ENCODE results near the gene ANO1.

ANO1 gene

DNA sequence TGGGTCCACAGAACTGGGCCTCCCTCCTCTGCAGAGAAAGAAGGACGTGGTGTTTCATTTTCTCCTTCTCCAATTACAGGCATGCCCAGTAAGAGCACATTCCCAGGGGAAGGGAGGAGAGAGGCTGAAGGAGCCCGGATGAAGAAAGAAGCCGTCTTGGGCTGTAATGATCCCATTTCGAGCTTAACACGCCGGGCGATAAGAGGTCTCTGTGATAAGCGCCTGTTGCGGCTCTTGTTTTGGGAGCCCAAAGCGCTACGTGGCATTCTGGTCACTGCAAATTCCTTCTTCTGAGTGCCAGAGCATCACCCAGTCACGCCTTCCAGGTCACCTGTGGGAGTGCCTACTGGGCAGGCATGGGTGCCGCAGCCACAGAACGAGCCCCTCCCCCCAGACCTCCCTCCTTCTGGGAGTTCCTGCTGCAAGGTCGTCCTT lies 57.5 kb downstream of the ANO1 start:
- FAIRE-seq (no peak), DNase-seq (ENCODE audit: low spot score) (no peak)

- FAIRE-seq (no peak), DNase-seq (ENCODE audit: low spot score) (no peak)
These were observed 59.3 kb downstream of the ANO1 start for GRCh38 chr11:70137383-70137782.

- DNase-seq (ENCODE audit: low spot score) (no peak), FAIRE-seq (no peak)
These were observed 60.3 kb downstream of the ANO1 start for GRCh38 chr11:70138403-70138802.

DNA sequence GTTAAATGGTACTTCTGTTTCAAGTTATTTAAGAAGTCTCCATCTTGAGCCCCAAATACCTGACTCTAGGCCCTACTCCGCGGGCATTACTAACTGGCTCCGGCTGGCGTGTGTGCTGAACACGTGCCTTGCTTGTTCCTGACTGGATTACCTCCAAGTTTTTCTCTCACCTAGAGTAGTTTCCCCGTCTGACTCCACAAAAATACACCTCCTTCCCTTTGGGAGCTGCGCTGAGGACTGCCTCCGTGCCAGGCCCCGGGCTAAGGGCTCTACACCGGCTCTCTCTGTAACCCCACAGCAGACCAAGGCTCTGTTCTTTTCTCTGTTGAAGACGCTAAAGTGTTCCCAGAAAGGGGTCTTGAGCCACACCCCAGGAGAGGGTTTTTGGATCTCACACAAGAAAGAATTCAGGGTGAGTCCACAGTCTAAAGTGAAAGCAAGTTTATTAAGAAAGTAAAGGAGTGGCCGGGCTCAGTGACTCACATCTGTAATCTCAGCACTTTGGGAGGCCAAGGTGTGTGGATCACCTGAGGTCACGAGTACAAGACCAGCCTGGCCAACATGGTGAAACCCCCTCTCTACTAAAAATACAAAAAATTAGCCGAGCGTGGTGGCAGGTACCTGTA lies 61.8 kb downstream of the ANO1 start:
- no peak for DNase-seq (ENCODE audit: low spot score)
- no peak for FAIRE-seq

DNA sequence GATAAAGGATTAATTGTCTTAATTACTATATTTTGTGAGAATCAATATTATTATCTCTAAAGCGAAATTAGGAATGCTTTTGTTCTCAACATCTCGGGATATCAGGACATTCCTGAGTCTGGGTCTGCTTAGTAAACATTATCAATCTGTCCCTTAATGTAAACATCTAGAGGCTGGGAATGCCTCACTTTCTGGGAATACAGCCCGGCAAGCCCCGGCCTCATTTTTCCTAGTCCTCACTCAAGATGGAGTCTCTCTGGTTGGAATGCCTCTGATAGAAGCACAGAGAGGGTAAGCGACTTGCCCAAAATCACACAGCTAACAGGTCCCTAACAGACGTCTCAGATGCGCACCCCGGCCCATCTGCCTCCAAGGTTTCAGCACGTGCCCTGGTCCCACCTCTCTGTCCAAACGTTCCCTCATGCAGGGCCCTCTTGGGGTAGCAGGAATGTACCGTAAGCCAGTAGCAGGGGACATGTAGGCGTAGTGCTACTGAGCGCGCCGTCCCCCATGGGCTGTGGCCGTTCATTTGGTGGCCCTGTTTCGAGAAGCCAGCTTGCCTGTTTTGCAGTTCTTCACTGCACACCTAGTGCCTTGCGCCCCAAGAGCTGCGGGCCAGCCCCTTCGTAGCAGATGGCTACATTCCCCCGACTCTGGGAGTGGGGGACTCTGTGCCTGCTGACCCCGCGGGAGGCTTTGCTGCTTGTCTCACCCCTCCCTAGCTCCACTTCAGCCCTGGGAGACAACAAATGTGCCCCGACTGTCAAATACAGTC lies 62.8 kb downstream of the ANO1 start:
- FAIRE-seq (no peak), DNase-seq (ENCODE audit: low spot score) (no peak)

- no peak for DNase-seq (ENCODE audit: low spot score)
- no peak for FAIRE-seq
These were observed 63.5 kb downstream of the ANO1 start for GRCh38 chr11:70141486-70142220.

- FAIRE-seq = no peak
- no peak for DNase-seq (ENCODE audit: low spot score)
These were observed 64.2 kb downstream of the ANO1 start for GRCh38 chr11:70142221-70142875.

DNA sequence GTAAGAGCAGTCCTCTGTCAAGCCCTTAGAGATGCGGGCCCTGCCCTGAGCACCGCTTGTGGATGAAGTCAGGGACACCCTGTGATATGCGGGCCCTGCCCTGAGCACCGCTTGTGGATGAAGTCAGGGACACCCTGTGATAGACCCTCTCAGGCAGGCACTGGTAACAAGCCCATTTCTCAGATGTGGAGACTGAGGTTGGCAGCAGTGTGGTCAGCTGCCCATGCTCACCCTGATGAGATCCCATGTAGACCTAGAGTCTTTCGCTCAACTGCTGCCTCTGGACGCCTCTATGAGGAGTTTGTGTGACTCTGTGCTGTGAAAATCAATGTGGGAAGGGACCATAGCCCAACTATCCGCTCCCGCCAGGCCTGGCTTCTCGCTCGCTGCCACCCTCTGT lies 66.1 kb downstream of the ANO1 start:
- FAIRE-seq (no peak), DNase-seq (ENCODE audit: low spot score) (no peak)

DNA sequence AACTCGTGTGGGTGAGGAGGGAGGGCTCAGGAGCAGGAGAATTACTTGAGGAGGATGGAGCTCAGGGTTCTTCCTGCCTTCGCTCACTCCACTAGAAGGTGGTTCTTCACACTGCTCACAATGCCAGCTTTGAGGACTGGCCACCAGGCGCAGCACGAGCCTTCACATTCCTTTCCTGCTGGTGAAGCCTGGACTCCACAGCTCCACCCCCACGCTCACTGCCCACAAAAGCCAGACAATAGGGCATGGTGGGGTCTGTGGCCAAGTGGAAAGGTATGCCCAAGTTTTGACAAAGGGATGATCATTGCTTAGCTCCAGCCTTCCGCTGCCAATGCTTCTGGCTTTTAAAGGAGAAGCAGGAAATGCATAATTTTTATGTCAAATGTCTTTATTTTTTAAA lies 67.0 kb downstream of the ANO1 start:
- DNase-seq (ENCODE audit: low spot score) (no peak), FAIRE-seq (no peak)

- no peak for FAIRE-seq
These were observed 67.7 kb downstream of the ANO1 start for GRCh38 chr11:70145841-70146240.

DNA sequence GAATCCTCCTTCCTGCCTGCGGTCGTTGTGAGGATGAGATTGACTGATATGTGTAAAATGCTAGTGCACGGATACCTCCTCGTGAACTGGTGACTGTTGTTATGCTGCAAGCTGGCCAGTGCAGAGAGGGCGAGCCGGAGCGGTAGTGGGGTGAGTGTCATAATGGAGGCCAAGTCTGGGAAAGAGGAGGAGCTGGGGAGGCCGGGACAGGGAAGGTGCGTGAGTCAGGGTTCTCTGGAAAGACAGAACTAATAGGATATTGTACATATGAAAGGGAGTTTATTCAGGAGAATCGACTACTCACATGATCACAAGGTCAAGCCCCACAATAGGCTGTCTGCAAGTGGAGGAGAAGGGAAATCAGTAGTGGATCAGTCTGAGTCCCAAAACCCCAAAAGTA lies 68.2 kb downstream of the ANO1 start:
- no peak for FAIRE-seq

More at GRCh38 chr11:70145841-70146240, 67.7 kb downstream of the ANO1 start:
- DNase-seq (ENCODE audit: low spot score) = no peak

DNA sequence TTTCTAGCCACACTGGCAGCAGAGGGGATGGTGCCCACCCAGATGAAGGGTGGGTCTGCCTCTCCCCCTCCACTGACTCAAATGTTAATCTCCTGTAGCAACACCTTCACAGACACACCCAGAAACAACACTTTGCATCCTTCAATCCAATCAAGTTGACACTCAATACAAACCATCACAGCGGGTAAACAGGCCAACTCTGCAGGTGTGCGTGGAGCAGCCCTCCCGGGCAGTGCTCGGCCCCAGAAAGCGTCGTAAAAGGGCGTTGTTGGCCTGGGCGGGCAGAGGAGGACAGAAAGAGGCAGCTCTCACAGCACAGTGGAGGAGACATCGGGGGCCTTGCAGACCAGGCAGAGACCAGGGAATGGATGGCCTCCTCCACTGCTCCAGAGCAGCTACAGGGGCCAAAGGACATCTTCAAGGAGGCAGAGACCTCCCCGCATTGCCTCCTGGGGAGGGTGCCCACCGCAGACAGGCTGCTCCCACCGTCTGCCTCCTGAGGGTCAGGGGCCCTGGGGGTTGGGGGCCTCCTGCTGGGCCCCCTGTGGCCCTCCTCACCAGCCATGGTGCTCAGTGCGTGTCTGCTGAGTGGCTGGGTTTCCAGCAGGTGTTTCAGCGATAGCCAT lies 68.9 kb downstream of the ANO1 start:
- FAIRE-seq (no peak), DNase-seq (ENCODE audit: low spot score) (no peak)

More for the DNA sequence above, 68.2 kb downstream of the ANO1 start:
- no peak for DNase-seq (ENCODE audit: low spot score)

DNA sequence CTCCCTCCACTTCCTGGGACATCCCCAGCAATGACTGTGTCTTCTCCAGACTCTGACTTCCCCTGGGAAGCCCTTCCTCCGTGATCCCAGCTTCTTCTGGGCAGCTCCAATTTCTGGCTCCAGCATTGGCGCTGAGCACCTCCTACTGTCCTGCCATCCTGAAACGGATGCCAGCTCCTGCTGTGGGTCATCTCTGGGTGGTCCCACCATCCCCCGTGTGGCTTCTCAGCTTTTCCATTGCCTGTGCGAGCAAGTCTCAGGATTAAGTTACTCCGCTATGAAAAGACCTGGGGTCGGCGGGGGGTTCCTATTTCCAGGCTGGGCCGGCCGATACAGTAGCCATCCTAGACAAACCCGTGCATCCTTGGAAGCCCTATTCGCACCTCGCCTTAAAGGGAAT lies 69.6 kb downstream of the ANO1 start:
- FAIRE-seq (no peak), DNase-seq (ENCODE audit: low spot score) (no peak)

DNA sequence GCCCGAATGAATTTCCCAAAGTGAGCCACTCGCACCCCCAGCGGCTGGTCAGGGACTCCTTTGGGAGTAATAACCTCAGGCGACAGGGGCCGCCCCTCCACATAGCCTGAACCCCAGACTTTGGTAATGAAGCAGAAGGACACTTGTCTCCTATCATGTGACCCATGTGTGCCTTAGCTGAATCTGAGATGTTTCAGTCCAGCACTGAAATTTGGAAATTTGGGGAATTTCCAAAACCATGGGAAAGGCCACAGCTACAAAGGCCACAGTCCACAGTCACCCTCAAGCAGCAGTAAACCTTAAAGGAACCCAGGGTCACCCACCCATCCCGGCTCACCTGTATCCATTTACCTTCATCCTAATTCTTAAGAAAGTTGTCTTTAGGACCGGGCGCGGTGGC lies 73.6 kb downstream of the ANO1 start:
- DNase-seq (ENCODE audit: low spot score) = no peak
- no peak for FAIRE-seq

DNA sequence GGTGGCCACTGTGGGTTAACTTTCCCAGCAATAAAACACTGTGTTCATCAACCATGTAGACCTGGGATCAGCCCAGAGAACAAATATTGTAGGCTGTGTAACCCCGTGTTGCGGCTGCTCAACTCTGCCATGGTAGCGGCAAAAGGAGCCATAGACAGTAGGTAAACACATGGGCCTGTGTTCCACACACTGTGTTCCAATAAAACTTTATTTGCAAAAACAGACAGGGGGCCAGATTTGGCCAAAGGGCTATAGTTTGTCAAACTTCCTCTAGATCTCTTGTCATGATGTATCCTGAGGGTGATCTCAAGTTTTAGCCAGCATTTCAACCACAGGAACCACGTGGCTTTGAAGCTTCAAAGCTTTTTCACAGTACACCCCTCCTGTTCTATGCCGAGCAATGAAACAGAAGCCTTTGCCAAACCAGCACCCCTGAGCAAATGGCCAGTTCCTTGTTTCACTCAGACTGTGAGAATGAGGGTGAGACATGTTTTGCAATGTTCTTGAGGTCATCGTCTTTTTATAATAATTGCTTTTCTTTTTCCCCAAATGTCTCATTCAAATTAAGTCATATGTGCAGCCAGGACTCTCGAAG lies 75.1 kb downstream of the ANO1 start:
- DNase-seq (ENCODE audit: low spot score) = no peak
- FAIRE-seq = no peak

- DNase-seq (ENCODE audit: low spot score) = no peak
- FAIRE-seq = no peak
These were observed 77.3 kb downstream of the ANO1 start for GRCh38 chr11:70155386-70155785.

DNA sequence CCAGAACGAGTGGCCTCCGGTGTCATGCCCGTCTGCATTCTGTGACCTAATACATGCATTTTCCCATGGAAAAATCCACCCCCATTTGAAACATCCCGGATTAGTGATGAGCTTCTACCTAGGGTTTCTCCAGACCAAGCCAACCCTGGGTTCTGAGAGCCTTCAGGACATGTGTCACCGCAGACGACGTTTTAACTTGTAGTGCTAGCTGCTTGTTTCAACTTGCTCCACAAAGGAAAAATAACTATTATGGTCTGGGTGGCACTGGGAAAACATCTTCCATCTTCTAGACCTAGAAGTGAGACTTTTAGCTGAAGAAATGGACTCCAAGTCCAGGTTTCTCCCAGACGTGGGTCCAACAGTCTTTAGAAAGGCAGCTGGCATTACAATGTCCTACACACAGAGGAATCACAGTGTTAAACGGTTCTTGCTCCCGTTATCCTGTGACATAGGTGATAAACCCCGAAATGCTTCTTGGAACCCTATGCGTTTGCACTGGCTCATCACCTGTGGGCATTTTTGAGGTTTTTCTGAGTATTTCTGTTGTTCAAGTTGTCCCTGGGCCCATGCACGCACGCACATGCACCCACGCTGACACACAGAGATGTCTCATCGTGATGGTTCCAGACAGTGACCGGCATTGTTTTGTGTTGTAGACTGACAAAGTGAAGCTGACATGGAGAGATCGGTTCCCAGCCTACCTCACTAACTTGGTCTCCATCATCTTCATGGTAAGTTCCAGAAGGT lies 78.3 kb downstream of the ANO1 start:
- FAIRE-seq (no peak), DNase-seq (ENCODE audit: low spot score) (no peak)

- DNase-seq (ENCODE audit: low spot score) (peak; percentile 48), FAIRE-seq (no peak)
These were observed 80.1 kb downstream of the ANO1 start for GRCh38 chr11:70158201-70158600.

DNA sequence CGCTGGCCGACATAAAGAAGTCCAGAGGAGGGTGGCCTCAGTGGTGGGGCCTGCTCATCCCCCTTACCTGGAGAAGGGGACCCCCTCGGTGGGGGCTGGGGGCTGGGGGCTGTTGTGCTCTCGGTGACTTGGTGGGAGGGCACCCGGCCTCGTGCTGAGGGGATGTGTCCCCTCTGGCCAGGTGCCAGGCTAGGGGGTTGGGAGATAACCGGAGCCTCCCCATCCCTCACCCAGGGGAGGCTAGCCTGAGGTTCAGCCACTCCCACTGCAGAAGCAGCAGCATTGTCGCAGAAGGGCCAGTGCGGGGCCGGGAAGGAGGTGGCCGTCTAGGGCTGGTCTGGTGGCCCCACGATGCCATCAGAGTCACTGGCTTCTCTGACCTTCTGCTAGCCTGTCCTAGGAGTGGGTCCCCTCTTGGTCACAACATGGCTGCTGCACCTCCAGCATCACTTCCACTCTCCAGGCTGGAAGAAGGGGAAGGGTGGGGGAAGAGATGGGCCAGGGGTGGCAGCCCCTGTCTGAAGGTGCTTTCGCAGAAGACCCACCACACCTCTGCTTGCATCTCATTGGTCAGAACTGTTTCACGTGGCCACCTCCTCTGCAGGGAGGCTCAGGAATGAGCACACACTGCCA lies 80.8 kb downstream of the ANO1 start:
- FAIRE-seq = no peak

More for the DNA sequence above, 80.8 kb downstream of the ANO1 start:
- DNase-seq (ENCODE audit: low spot score) = no peak

Data from RCC 7860 (cell line).